Gastrocnemius medialis (tissue), 4 donors: Measurements from ENCODE around the gene GAREM1.

ENCODE experiments used
- POLR2A ChIP-seq, 2 donors: fragments of 450-650 bp; IDR thresholded peaks; one replicate each; pipeline ENCODE4 v1.6.1; 2017; ENCODE audit warnings: antibody characterized with exemption in 2 of 2, mild to moderate bottlenecking in 2 of 2, moderate library complexity in 2 of 2
- TF ChIP-seq, protein P1 (sequence below), 5 experiments: fragments of 450-650 bp in 3 of 5; fragments of 200-600 bp in 2 of 5; sonication (generic) in 2 of 5; IDR thresholded peaks in 4 of 5; conservative IDR thresholded peaks in 1 of 5; 1 replicate in 4 of 5; 2 replicates in 1 of 5; pipeline ENCODE4 v1.5.1; 2016 to 2019; ENCODE audit warnings: antibody characterized with exemption in 5 of 5, mild to moderate bottlenecking in 3 of 5, moderate library complexity in 3 of 5

DNA sequence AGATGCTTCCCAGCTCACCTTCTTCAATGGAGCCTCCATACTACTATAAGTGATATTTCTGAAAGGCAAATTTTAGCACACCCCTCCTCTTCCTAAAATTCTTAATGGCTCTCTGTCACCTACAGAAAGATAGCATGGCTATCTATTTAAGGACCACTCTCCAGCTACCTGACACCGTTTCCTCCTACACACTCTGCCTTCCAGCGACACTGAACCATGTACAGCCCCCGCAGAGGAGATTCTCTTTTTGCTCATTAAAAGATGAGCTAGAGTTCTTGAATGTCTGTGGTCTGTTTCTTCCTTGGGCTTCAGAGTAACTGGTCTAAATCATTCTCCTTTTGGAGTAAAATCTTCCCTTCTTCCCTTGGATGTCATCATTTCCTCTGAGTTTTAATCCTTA, 38.4 kb upstream of the GAREM1 start:
- TF ChIP-seq, protein P1, sequence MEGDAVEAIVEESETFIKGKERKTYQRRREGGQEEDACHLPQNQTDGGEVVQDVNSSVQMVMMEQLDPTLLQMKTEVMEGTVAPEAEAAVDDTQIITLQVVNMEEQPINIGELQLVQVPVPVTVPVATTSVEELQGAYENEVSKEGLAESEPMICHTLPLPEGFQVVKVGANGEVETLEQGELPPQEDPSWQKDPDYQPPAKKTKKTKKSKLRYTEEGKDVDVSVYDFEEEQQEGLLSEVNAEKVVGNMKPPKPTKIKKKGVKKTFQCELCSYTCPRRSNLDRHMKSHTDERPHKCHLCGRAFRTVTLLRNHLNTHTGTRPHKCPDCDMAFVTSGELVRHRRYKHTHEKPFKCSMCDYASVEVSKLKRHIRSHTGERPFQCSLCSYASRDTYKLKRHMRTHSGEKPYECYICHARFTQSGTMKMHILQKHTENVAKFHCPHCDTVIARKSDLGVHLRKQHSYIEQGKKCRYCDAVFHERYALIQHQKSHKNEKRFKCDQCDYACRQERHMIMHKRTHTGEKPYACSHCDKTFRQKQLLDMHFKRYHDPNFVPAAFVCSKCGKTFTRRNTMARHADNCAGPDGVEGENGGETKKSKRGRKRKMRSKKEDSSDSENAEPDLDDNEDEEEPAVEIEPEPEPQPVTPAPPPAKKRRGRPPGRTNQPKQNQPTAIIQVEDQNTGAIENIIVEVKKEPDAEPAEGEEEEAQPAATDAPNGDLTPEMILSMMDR (IDR thresholded peaks at IDR 0.05 in 4 of 5, conservative IDR thresholded peaks at IDR 0.05 in 1 of 5) = no peak
- TF ChIP-seq POLR2A (IDR thresholded peaks at IDR 0.05) = no peak
